ENCODE results near the gene FOSL1. TPM values are rescaled to one million over a fixed set of nuclear protein-coding genes. Genes with fewer than 3 reads are reported as not detected.

The FOSL1 gene
- total RNA-seq, 4 donors from 2014 or later: 2.9 to 3.9 TPM; not detected in 2

DNA sequence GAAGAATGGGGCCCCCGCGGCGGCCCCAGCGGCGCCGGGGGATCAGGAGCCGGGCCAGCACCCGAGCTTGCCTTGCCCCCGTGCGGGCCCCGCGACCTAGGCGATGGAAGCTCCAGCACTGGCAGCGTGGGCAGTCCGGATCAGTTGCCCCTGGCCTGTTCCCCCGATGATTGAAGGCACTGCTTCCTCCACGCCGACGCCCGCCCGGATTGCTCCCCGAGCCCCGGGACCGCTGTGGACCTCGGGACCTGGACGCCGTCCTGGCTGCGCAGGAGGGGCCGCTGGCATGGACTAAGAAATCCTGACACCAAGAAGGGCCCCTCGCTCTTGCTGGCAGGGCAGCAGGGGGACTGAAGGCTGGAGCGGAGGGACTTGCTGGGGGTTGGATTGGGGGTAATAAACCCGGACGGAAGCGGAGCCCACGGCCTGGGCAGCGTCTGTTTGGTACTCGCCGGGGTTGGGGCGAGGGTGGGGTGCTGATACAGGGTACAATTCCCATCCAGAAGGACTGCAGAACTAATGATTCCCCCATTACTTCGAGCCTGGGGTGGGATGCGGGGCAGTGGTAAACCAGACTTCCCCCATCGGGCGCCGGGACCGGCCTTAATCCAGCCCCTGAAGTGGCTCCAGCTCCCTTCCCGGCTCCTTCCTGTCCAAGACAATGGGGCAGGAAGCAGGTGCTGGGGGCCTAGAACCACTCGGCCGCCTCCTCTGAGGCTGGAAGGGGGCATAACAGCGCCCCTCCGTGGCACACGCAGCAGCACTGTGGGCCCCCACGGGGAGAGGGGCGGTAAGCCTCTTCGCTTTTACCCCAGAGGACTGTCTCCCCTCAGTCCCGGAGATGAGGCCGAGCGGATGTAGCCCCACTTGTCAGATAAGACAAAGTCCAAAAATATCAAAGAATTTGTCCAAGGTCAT is 8.7 kb downstream of the FOSL1 start:
- Histone ChIP-seq H3K4me1 (peaks cover 4 to 21% of the 10 kb centered on the region in 2 donors), H3K27ac (peak overlapping the region; percentile 96 to 97), H3K36me3 (no peaks in the 10 kb centered on the region), H3K9me3 (no peaks in the 10 kb centered on the region), H3K4me3 (peak overlapping the region; percentile 80 to 81), H3K27me3 (no peaks in the 10 kb centered on the region)
- no peak for TF ChIP-seq POLR2A (IDR thresholded peaks at IDR 0.05)
- TF ChIP-seq, protein P1, sequence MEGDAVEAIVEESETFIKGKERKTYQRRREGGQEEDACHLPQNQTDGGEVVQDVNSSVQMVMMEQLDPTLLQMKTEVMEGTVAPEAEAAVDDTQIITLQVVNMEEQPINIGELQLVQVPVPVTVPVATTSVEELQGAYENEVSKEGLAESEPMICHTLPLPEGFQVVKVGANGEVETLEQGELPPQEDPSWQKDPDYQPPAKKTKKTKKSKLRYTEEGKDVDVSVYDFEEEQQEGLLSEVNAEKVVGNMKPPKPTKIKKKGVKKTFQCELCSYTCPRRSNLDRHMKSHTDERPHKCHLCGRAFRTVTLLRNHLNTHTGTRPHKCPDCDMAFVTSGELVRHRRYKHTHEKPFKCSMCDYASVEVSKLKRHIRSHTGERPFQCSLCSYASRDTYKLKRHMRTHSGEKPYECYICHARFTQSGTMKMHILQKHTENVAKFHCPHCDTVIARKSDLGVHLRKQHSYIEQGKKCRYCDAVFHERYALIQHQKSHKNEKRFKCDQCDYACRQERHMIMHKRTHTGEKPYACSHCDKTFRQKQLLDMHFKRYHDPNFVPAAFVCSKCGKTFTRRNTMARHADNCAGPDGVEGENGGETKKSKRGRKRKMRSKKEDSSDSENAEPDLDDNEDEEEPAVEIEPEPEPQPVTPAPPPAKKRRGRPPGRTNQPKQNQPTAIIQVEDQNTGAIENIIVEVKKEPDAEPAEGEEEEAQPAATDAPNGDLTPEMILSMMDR (IDR thresholded peaks at IDR 0.05): peak in 2 of 4 experiments; percentile 17 to 48
- intact Hi-C loops (cut with DNase I; ENCODE audit: low total_unique reads): no loop called here
- peak in 1 of 2 donors; percentile 59 for DNase-seq

DNA sequence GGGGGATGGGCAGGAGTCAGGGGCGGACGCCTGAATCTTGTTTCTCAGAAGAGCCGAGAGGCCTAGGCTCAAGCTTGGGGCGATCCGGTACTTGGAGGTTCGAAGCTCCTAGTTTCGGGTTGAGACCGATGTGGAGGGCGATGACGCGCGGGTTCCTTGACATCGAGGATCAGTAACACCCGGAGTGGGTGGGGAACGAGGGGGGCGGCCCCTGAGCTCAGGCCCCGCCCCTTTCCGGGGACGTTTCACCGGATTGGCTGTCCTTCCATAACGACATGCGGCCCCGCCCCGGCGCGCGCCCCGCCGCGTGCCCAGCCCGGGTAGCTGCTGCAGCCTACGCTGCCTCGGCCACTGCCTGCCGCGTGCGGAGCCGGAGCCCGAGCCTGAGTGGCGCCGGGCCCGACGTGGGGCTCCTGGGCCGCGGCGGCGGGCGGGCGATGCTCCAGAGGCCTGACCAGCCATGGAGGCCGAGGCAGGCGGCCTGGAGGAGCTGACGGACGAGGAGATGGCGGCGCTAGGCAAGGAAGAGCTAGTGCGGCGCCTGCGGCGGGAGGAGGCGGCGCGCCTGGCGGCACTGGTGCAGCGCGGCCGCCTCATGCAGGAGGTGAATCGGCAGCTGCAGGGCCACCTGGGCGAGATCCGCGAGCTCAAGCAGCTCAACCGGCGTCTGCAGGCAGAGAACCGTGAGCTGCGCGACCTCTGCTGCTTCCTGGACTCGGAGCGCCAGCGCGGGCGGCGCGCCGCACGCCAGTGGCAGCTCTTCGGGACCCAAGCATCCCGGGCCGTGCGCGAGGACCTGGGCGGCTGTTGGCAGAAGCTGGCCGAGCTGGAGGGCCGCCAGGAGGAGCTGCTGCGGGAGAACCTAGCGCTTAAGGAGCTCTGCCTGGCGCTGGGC is 9.6 kb downstream of the FOSL1 start, which contains the start of gene CCDC85B:
TSS of gene CCDC85B (plus strand) at position 350 of the 895 bp plus-strand sequence. CDS start at position 461, 111 bp downstream.
- peak; percentile 97 to 99 for TF ChIP-seq POLR2A (IDR thresholded peaks at IDR 0.05)
- TF ChIP-seq, protein P1 (IDR thresholded peaks at IDR 0.05): peak in 2 of 4 experiments; percentile 12 to 50
- H3K4me3 ChIP-seq: peak within 1 kb of the TSS; percentile 80 to 81
- H3K27ac ChIP-seq: peak within 1 kb of the TSS; percentile 96 to 97
- DNase-seq: peak; percentile 99
- intact Hi-C loops (cut with DNase I; ENCODE audit: low total_unique reads): no loop called here
- no peaks in the 10 kb centered on the region for H3K36me3 ChIP-seq
- peaks cover 4 to 21% of the 10 kb centered on the region in 2 donors for H3K4me1 ChIP-seq
- H3K9me3 ChIP-seq: no peaks in the 10 kb centered on the region
- H3K27me3 ChIP-seq: no peaks in the 10 kb centered on the region

DNA sequence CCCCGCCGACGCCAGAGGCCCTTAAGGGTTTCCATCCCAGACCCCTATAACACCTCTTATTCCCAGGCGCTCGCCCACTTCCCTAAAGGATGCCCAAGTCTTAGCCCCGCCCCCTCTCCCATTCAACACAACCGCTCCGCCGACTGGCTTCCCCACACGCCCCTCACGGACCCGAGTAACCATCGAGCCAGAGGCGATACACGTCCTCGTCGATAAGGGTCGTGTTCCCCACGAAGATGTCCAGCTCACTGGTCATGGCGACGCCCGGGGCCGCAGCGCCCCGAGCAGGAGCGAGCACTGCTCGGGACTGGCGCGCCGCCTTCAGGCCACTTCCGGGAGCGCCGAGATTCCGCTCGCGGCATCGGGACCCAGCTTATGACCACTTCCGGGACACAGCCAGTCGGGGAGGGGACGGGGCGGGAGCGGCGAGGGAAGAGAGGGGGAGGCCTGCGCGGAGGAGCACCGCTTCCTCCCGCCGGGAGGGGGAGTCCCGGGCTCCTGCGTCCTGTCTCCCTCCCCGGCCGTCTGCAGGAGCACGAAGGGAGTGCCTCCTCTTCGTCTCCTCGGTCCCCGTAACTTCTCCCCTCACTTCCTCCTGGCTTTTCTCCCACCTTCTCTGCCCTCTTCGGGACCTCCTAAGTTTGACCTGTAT is 11.9 kb downstream of the FOSL1 start, which contains the start of gene FIBP:
TSS of gene FIBP (minus strand) at position 309 of the 652 bp plus-strand sequence. CDS start at position 256, 53 bp downstream.
- H3K4me3 ChIP-seq: peak within 1 kb of the TSS; percentile 55 to 88
- DNase-seq: peak; percentile 98
- TF ChIP-seq POLR2A (IDR thresholded peaks at IDR 0.05): peak; percentile 92
- TF ChIP-seq, protein P1 (IDR thresholded peaks at IDR 0.05): peak; percentile 73 to 95 (median 88)
- peaks cover 4 to 21% of the 10 kb centered on the region in 2 donors for H3K4me1 ChIP-seq
- H3K27ac ChIP-seq: peak within 1 kb of the TSS; percentile 96 to 97
- intact Hi-C loops (cut with DNase I; ENCODE audit: low total_unique reads): no loop called here
- no peaks in the 10 kb centered on the region for H3K36me3 ChIP-seq
- H3K9me3 ChIP-seq: no peaks in the 10 kb centered on the region
- H3K27me3 ChIP-seq: no peaks in the 10 kb centered on the region

DNA sequence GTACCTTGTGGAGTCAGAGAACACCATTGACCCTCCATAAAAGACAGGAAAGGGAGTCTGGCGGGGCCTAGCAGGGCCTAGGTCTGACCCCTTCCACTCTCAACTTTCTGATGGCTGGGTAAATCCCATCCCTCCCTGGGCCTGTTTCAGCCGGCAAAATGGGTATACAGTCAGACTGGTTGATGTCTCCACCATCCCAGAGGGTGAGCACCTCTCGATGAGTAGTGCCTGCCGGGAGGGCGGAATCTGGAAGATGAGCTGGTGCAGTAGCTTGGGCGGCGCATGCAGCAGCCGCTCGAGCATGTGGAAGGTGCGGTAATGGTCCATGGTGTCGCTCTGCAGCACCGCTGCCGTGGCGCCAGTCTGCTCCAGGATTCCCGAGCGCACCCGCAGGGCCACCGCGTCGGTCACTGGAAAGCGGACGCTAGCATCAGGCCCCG is 12.4 kb downstream of the FOSL1 start:
- H3K27ac ChIP-seq: peak overlapping the region; percentile 96 to 97
- TF ChIP-seq, protein P1 (IDR thresholded peaks at IDR 0.05): no peak
- no peak for TF ChIP-seq POLR2A (IDR thresholded peaks at IDR 0.05)
- no peak for DNase-seq
- H3K4me1 ChIP-seq: peaks cover 4 to 17% of the 10 kb centered on the region in 2 donors
- peak overlapping the region; percentile 55 to 88 for H3K4me3 ChIP-seq
- no peaks in the 10 kb centered on the region for H3K9me3 ChIP-seq
- intact Hi-C loops (cut with DNase I; ENCODE audit: low total_unique reads): no loop called here
- no peaks in the 10 kb centered on the region for H3K27me3 ChIP-seq
- no peaks in the 10 kb centered on the region for H3K36me3 ChIP-seq
